Calu3 (cell line): ENCODE measurements around the gene RAB1B. TPM values are rescaled to one million over a fixed set of nuclear protein-coding genes. Genes with fewer than 3 reads are reported as not detected.
A peak's percentile ranks its signal among the peaks of the same experiment; 100 is the strongest.

ENCODE experiments used
- BruUV-seq: library from RNA; stranded (reverse); fragments of 400-500 nt; replicated peaks from 2 replicates; lab custom pipeline; 2021; lab: Mats Ljungman, UMichigan
- CTCF ChIA-PET: fragments of 300-600 bp; sonication (Branson Sonifier 250); formaldehyde crosslinking; loops from one replicate; lab custom pipeline; 2022; ENCODE audit warnings: antibody characterized with exemption; lab: Charles Lee
- DNase-seq: peaks from one replicate; pipeline ENCODE4 v3.0.0; 2022
- H3K27ac Mint-ChIP-seq: one replicate; pipeline ENCODE4 v1.8.0; 2022; ENCODE audit warnings: mixed read lengths; ENCODE audit not compliant: unreplicated experiment
- H3K27me3 Mint-ChIP-seq: one replicate; pipeline ENCODE4 v1.8.0; 2022; ENCODE audit warnings: mixed read lengths; ENCODE audit not compliant: unreplicated experiment
- H3K36me3 Mint-ChIP-seq: one replicate; pipeline ENCODE4 v1.8.0; 2022; ENCODE audit warnings: mild to moderate bottlenecking, moderate library complexity, mixed read lengths; ENCODE audit not compliant: insufficient read depth, unreplicated experiment
- H3K4me1 Mint-ChIP-seq: one replicate; pipeline ENCODE4 v1.8.0; 2022; ENCODE audit warnings: mild to moderate bottlenecking, low read depth, mixed read lengths; ENCODE audit not compliant: unreplicated experiment
- H3K4me3 Mint-ChIP-seq: one replicate; pipeline ENCODE4 v1.8.0; 2022; ENCODE audit warnings: mild to moderate bottlenecking, low read depth, moderate library complexity, mixed read lengths; ENCODE audit not compliant: unreplicated experiment
- H3K9me3 Mint-ChIP-seq: one replicate; pipeline ENCODE4 v1.8.0; 2022; ENCODE audit warnings: low read depth, mixed read lengths; ENCODE audit not compliant: unreplicated experiment
- intact Hi-C: fragments of 100-400 bp; cut with micrococcal nuclease; formaldehyde crosslinking; loops from one replicate; pipeline ENCODE4 v1.10.0; 2022; ENCODE audit not compliant: unreplicated experiment
- total RNA-seq: library from RNA; stranded (reverse); gene quantifications from 2 replicates; pipeline ENCODE4 v1.2.3, GENCODE V29; 2022
- TF ChIP-seq, protein P1 (sequence below): fragments of 200-600 bp; IDR thresholded peaks from one replicate; pipeline ENCODE4 v1.8.0; 2022; ENCODE audit warnings: antibody characterized with exemption; ENCODE audit not compliant: unreplicated experiment

Gene RAB1B
- total RNA-seq, 1 experiment from 2014 or later = 144 TPM

DNA sequence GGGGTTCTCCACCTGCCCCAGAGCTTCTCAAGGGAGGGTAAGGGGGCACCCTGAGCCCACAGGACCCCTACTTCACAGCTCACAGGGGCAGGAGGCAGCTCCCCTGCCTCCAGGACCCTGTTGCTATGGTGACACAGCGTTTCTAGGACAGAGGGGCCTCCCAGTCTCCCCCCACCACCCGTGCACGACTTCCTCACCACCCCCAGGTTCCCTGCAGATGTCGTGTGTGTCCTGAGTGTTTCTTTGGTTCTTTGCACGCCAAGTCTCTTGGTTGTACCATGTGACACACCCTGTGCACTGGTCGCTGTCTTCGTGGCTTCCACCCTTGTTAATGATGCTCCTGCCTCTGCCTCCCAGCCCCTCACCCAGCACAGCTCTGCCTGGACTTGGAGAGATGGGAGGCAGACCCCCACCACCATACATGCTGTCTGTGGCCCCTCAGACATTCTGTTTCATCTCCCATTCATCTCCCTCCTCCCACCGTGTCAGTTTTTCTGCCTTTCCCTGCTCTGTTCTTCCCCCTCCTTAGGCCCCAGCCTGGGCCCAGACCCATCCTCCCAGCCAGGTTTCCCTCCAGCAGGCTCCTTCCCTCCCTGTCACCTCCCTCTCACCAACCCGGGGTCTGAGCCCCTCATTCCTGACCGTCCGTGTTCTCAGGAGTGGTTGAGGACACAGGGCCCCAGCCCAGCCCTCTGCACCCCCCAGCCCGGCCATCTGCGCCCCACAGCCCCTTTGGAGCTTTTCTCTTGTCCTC, 24.5 kb upstream of the RAB1B start:
- TF ChIP-seq, protein P1, sequence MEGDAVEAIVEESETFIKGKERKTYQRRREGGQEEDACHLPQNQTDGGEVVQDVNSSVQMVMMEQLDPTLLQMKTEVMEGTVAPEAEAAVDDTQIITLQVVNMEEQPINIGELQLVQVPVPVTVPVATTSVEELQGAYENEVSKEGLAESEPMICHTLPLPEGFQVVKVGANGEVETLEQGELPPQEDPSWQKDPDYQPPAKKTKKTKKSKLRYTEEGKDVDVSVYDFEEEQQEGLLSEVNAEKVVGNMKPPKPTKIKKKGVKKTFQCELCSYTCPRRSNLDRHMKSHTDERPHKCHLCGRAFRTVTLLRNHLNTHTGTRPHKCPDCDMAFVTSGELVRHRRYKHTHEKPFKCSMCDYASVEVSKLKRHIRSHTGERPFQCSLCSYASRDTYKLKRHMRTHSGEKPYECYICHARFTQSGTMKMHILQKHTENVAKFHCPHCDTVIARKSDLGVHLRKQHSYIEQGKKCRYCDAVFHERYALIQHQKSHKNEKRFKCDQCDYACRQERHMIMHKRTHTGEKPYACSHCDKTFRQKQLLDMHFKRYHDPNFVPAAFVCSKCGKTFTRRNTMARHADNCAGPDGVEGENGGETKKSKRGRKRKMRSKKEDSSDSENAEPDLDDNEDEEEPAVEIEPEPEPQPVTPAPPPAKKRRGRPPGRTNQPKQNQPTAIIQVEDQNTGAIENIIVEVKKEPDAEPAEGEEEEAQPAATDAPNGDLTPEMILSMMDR = no peak
- intact Hi-C loops = no loop called here
- peaks cover 16% of the 10 kb centered on the region for H3K36me3 Mint-ChIP-seq
- no peak for DNase-seq
- no peaks in the 10 kb centered on the region for H3K4me1 Mint-ChIP-seq
- TSS peak; percentile 64 for BruUV-seq
- CTCF ChIA-PET = interaction anchor here (0.6 to 1.0 kb wide), 2 partner anchors 27 to 144 kb away, joined by 3 to 6 read pairs; no protein-coding TSS in a partner anchor
- H3K4me3 Mint-ChIP-seq = no peak overlapping the region
- H3K9me3 Mint-ChIP-seq = no peaks in the 10 kb centered on the region
- H3K27me3 Mint-ChIP-seq = no peaks in the 10 kb centered on the region
- H3K27ac Mint-ChIP-seq = no peak overlapping the region

- H3K4me1 Mint-ChIP-seq = no peaks in the 10 kb centered on the region
- no peaks in the 10 kb centered on the region for H3K9me3 Mint-ChIP-seq
- CTCF ChIA-PET = no interaction called here
- H3K36me3 Mint-ChIP-seq = peaks cover 12% of the 10 kb centered on the region
- no peak overlapping the region for H3K27ac Mint-ChIP-seq
- no peak for DNase-seq
- H3K27me3 Mint-ChIP-seq = no peaks in the 10 kb centered on the region
- intact Hi-C loops = no loop called here
- BruUV-seq = no TSS peak
- TF ChIP-seq, protein P1 = no peak
- no peak overlapping the region for H3K4me3 Mint-ChIP-seq
These were observed 21.1 kb upstream of the RAB1B start for GRCh38 chr11:66247295-66247694.

DNA sequence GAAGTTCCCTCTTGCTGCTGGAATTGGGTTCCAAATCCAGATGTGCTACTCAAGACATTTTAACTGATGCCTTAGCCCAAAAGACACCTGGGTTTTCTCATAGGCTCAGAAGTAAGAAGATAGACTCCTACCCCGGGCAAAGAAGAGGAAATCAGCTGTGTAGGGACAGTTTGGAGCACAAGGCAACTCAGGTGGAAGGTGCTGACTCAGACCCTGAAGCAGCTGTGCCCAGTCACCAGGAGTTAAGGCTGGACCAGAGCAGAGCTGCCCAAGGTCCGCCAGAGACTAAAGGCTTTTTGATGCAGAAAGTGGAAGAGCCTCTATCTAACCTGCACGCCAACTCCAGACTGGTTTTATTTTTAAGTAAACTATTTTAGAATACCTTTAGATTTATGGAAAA, 20.6 kb upstream of the RAB1B start:
- Mint-ChIP-seq H3K4me3 (no peak overlapping the region), H3K36me3 (peaks cover 12% of the 10 kb centered on the region), H3K27me3 (no peaks in the 10 kb centered on the region), H3K9me3 (no peaks in the 10 kb centered on the region), H3K27ac (no peak overlapping the region), H3K4me1 (no peaks in the 10 kb centered on the region)
- CTCF ChIA-PET = no interaction called here
- TF ChIP-seq, protein P1 = no peak
- no TSS peak for BruUV-seq
- intact Hi-C loops = no loop called here
- DNase-seq = no peak

GRCh38 chr11:66248903-66249302, 19.5 kb upstream of the RAB1B start:
- BruUV-seq = no TSS peak
- CTCF ChIA-PET = no interaction called here
- H3K4me1 Mint-ChIP-seq = no peaks in the 10 kb centered on the region

More at GRCh38 chr11:66248903-66249302, 19.5 kb upstream of the RAB1B start:
- Mint-ChIP-seq H3K27ac (no peak overlapping the region), H3K36me3 (peaks cover 7% of the 10 kb centered on the region), H3K9me3 (no peaks in the 10 kb centered on the region), H3K4me3 (no peak overlapping the region), H3K27me3 (no peaks in the 10 kb centered on the region)
- intact Hi-C loops = no loop called here
- TF ChIP-seq, protein P1 = no peak
- no peak for DNase-seq
